Measurements from ENCODE around the gene AP2A2. TPM values are rescaled to one million over a fixed set of nuclear protein-coding genes. Genes with fewer than 3 reads are reported as not detected.

AP2A2 gene
- total RNA-seq, 1 experiment from 2014 or later: 29.6 TPM

GRCh38 chr11:1009991-1010390 lies 84.3 kb downstream of the AP2A2 start:
- H3K9me3 ChIP-seq (ENCODE audit: low read length): no peaks in the 10 kb centered on the region
- no peaks in the 10 kb centered on the region for H4K20me1 ChIP-seq (ENCODE audit: low read length)
- H2AFZ ChIP-seq (ENCODE audit: low read length): no peak overlapping the region
- no TSS peak for BruUV-seq (replicated peaks)
- no peak overlapping the region for H3K4me2 ChIP-seq (ENCODE audit: low read length)
- intact Hi-C loops (cut with micrococcal nuclease): no loop called here
- H3K9me2 ChIP-seq (replicated peaks; ENCODE audit: low read length): no peaks in the 10 kb centered on the region
- CTCF ChIA-PET: no interaction called here
- no peak for ATAC-seq
- POLR2A ChIA-PET (ENCODE audit: unreplicated experiment): no interaction called here
- H3K27me3 ChIP-seq (ENCODE audit: low read length): no peaks in the 10 kb centered on the region
- no peak for DNase-seq
- H3K4me3 ChIP-seq (ENCODE audit: low read length): no peak overlapping the region
- no peak overlapping the region for H3K27ac ChIP-seq (ENCODE audit: low read length)
- peaks cover 11% of the 10 kb centered on the region for H3K36me3 ChIP-seq (ENCODE audit: low read depth, low read length)
- H3K4me1 ChIP-seq (ENCODE audit: insufficient read depth, low read length): no peaks in the 10 kb centered on the region
- H3K9ac ChIP-seq (ENCODE audit: low read length): no peak overlapping the region
- TF ChIP-seq EZH2 (IDR thresholded peaks at IDR 0.05; ENCODE audit: low read length, unreplicated experiment) (no peak), CTCF (conservative IDR thresholded peaks at IDR 0.05; ENCODE audit: low read depth, low read length) (no peak), EZH2phosphoT487 (IDR thresholded peaks at IDR 0.05; ENCODE audit: borderline replicate concordance, low read length) (no peak)
- H3F3A ChIP-seq (ENCODE audit: low read length, unreplicated experiment): no peaks in the 10 kb centered on the region
- no peaks in the 10 kb centered on the region for H3K79me2 ChIP-seq (ENCODE audit: low read length)

GRCh38 chr11:1010551-1011319 lies 85.1 kb downstream of the AP2A2 start:
- intact Hi-C loops (cut with micrococcal nuclease): no loop called here

More at GRCh38 chr11:1010551-1011319, 85.1 kb downstream of the AP2A2 start:
- no peak for TF ChIP-seq EZH2phosphoT487 (IDR thresholded peaks at IDR 0.05; ENCODE audit: borderline replicate concordance, low read length)
- no peak for TF ChIP-seq EZH2 (IDR thresholded peaks at IDR 0.05; ENCODE audit: low read length, unreplicated experiment)
- no peak for TF ChIP-seq CTCF (conservative IDR thresholded peaks at IDR 0.05; ENCODE audit: low read depth, low read length)
- Histone ChIP-seq H3K9me3 (ENCODE audit: low read length) (no peaks in the 10 kb centered on the region), H3K9me2 (replicated peaks; ENCODE audit: low read length) (no peaks in the 10 kb centered on the region), H2AFZ (ENCODE audit: low read length) (no peak overlapping the region), H3K27ac (ENCODE audit: low read length) (no peak overlapping the region), H4K20me1 (ENCODE audit: low read length) (no peaks in the 10 kb centered on the region), H3K9ac (ENCODE audit: low read length) (no peak overlapping the region), H3K4me2 (ENCODE audit: low read length) (no peak overlapping the region), H3K4me1 (ENCODE audit: insufficient read depth, low read length) (no peaks in the 10 kb centered on the region), H3K36me3 (ENCODE audit: low read depth, low read length) (peaks cover 9% of the 10 kb centered on the region; the same call in 1 of the 2 replicates), H3F3A (ENCODE audit: low read length, unreplicated experiment) (no peaks in the 10 kb centered on the region), H3K4me3 (ENCODE audit: low read length) (no peak overlapping the region), H3K79me2 (ENCODE audit: low read length) (no peaks in the 10 kb centered on the region), H3K27me3 (ENCODE audit: low read length) (no peaks in the 10 kb centered on the region)
- ATAC-seq (no peak), DNase-seq (no peak)
- POLR2A ChIA-PET (ENCODE audit: unreplicated experiment): no interaction called here
- CTCF ChIA-PET: no interaction called here
- no TSS peak for BruUV-seq (replicated peaks)

Measured in PC-3 (cell line).